Stomach (tissue), 9 donors: ENCODE measurements around the gene ZNF415. TPM values are rescaled to one million over a fixed set of nuclear protein-coding genes. Genes with fewer than 3 reads are reported as not detected.

Experiments used
- DNase-seq, 2 donors: peaks; one replicate each; pipeline versions ENCODE4 v3.0.0 to v3.0.0-alpha.2; 2013 to 2019
- H3K27ac ChIP-seq, 5 donors: fragments of 200-600 bp in 4 of 5; sonication (generic) in 4 of 5; one replicate each; pipeline ENCODE4 v1.5.1; 2013 to 2019; ENCODE audit warnings: mild to moderate bottlenecking in 1 of 5, moderate library complexity in 1 of 5
- H3K27me3 ChIP-seq, 3 donors: fragments of 200-600 bp; sonication (generic); one replicate each; pipeline ENCODE4 v1.5.1; 2017 to 2019; ENCODE audit warnings: mixed run types in 1 of 3
- H3K36me3 ChIP-seq, 4 donors: fragments of 200-600 bp; sonication (generic); 1 replicate in 3 of 4; 2 replicates in 1 of 4; pipeline ENCODE4 v1.5.1; 2016 to 2019
- H3K4me1 ChIP-seq, 4 donors: fragments of 200-600 bp; sonication (generic); one replicate each; pipeline ENCODE4 v1.5.1; 2016 to 2019
- H3K4me3 ChIP-seq, 4 donors: fragments of 200-600 bp; sonication (generic) in 3 of 4; one replicate each; pipeline ENCODE4 v1.5.1; 2016 to 2019; ENCODE audit warnings: mild to moderate bottlenecking in 1 of 4
- H3K9me3 ChIP-seq, 4 donors: fragments of 200-600 bp; sonication (generic); one replicate each; pipeline ENCODE4 v1.5.1; 2016 to 2019
- EP300 ChIP-seq: sonication (generic); formaldehyde crosslinking; IDR thresholded peaks from one replicate; pipeline ENCODE4 v1.6.1; 2017; ENCODE audit warnings: antibody characterized with exemption
- POLR2A ChIP-seq, 4 donors: fragments of 450-650 bp; IDR thresholded peaks; one replicate each; pipeline ENCODE4 v1.6.1; 2016; ENCODE audit warnings: antibody characterized with exemption in 4 of 4, control low read depth in 2 of 4, mild to moderate bottlenecking in 1 of 4, moderate library complexity in 1 of 4
- POLR2AphosphoS5 ChIP-seq, 3 donors: sonication (generic); formaldehyde crosslinking; IDR thresholded peaks; one replicate each; pipeline ENCODE4 v1.6.1; 2016; ENCODE audit warnings: antibody characterized with exemption in 3 of 3
- WGBS, 5 donors: extraction: QIAGEN DNeasy Blood & Tissue Kit in 3 of 5; methylation state at CpG; one replicate each; pipeline versions ENCODE4 v1.1.5 to v1.1.7; 2013 to 2018; 5-methylcytosine and 5-hydroxymethylcytosine counted together
- intact Hi-C: fragments of 100-400 bp; cut with DNase I; formaldehyde crosslinking; loops from one replicate; pipeline ENCODE4 v1.15.1; 2023; ENCODE audit warnings: low total_unique reads
- polyA plus RNA-seq, 3 donors: library from polyadenylated mRNA; stranded (reverse); fragments of 200-250 nt; gene quantifications; one replicate each; pipeline ENCODE4 v1.2.3, GENCODE V29; 2013
- total RNA-seq, 5 donors: library from RNA; depleted of rRNA; stranded (reverse); fragments of >200 nt; gene quantifications; one replicate each; pipeline versions ENCODE4 v1.1.0 to v1.2.3, GENCODE V29; 2014 to 2016
- TF ChIP-seq, protein P1 (sequence below), 7 experiments: fragments of 450-650 bp in 4 of 7; fragments of 200-600 bp in 3 of 7; sonication (generic) in 3 of 7; IDR thresholded peaks; one replicate each; pipeline ENCODE4 v1.5.1; 2016 to 2019; ENCODE audit warnings: antibody characterized with exemption in 7 of 7, control low read depth in 2 of 7, mild to moderate bottlenecking in 1 of 7
- donor health status: healthy with polysubstance abuse.
- donor health status: Bipolar disorder and iron deficiency.
- donor health status: healthy.

ZNF415 gene
- total and polyA plus RNA-seq, 8 donors: 0.29 to 281 (median 10.3) TPM

DNA sequence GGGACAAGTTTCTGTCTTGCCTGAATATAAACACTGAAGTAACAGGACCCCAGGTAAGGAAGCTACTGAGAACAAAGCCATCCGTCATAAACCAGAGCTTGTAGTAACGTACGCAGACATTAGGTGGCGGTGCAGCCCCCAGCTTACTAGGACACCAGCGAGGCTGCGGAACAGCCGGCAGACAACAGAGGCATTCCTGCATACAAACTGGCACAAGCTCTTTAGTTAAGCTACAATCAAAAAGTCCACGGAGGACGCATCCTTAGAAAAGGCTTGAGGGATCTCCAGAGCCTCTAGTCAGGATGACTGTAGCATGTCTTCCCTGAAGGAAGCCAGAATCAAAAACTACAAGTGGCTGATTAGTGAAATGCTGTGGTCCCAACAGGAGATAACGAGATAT is 55.7 kb downstream of the ZNF415 start:
- TF ChIP-seq, protein P1, sequence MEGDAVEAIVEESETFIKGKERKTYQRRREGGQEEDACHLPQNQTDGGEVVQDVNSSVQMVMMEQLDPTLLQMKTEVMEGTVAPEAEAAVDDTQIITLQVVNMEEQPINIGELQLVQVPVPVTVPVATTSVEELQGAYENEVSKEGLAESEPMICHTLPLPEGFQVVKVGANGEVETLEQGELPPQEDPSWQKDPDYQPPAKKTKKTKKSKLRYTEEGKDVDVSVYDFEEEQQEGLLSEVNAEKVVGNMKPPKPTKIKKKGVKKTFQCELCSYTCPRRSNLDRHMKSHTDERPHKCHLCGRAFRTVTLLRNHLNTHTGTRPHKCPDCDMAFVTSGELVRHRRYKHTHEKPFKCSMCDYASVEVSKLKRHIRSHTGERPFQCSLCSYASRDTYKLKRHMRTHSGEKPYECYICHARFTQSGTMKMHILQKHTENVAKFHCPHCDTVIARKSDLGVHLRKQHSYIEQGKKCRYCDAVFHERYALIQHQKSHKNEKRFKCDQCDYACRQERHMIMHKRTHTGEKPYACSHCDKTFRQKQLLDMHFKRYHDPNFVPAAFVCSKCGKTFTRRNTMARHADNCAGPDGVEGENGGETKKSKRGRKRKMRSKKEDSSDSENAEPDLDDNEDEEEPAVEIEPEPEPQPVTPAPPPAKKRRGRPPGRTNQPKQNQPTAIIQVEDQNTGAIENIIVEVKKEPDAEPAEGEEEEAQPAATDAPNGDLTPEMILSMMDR (IDR thresholded peaks at IDR 0.05): peak in 2 of 7 experiments; percentile 25 to 41
- TF ChIP-seq POLR2AphosphoS5 (IDR thresholded peaks at IDR 0.05) (no peak), EP300 (no peak), POLR2A (IDR thresholded peaks at IDR 0.05) (no peak)
- Histone ChIP-seq H3K27ac (no peak overlapping the region), H3K36me3 (peaks cover 34 to 93% (median 76%) of the 10 kb centered on the region in 4 donors), H3K9me3 (peaks cover 4 to 88% (median 47%) of the 10 kb centered on the region in 4 donors), H3K4me1 (no peaks in the 10 kb centered on the region), H3K27me3 (no peaks in the 10 kb centered on the region), H3K4me3 (no peak overlapping the region)
- peak in 1 of 2 donors; percentile 85 for DNase-seq
- 53 to 64% (median 60%) methylated on average over 10 of the region's 10 CpGs for WGBS, 5 donors
- intact Hi-C loops: no loop called here

DNA sequence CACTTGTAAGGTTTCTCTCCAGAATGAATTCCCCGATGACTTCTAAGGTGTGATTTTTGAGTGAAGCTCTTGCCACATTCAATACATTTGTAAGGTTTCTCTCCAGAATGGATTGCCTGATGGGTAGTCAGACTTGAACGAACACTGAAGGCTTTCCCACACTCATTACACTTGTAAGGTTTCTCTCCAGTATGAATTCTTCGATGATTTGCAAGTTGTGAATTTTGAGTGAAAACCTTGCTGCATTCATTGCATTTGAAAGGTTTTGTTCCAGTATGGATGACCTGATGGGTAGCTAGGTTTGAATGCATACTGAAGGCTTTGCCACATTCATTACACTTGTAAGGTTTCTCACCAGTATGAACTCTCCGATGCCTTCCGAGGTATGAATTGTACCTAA is 63.9 kb downstream of the ZNF415 start:
- Histone ChIP-seq H3K27ac (no peak overlapping the region), H3K27me3 (no peaks in the 10 kb centered on the region), H3K9me3 (peaks cover 54 to 100% (median 93%) of the 10 kb centered on the region in 4 donors), H3K36me3 (peaks cover 68 to 96% (median 77%) of the 10 kb centered on the region in 4 donors), H3K4me3 (no peak overlapping the region), H3K4me1 (no peaks in the 10 kb centered on the region)
- TF ChIP-seq, protein P1 (IDR thresholded peaks at IDR 0.05): no peak
- TF ChIP-seq POLR2A (IDR thresholded peaks at IDR 0.05) (no peak), EP300 (no peak), POLR2AphosphoS5 (IDR thresholded peaks at IDR 0.05) (no peak)
- 93 to 100% (median 98%) methylated on average over 5 of the region's 5 CpGs for WGBS, 5 donors
- DNase-seq: no peak
- intact Hi-C loops: no loop called here

DNA sequence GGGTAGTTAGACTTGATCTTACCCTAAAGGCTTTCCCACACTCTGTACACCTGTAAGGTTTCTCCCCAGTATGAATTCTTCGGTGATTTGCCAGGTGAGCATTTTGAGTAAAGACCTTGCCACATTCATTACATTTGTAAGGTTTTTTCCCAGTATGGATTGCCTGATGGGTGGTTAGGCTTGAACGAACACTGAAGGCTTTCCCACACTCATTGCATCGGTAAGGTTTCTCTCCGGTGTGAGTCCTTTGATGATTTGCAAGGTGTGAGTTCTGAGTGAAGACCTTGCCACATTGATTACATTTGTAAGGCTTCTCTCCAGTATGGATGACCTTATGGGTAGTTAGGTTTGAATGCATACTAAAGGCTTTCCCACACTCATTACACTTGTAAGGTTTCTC is 64.5 kb downstream of the ZNF415 start:
- Histone ChIP-seq H3K4me1 (no peaks in the 10 kb centered on the region), H3K9me3 (peaks cover 60 to 100% (median 93%) of the 10 kb centered on the region in 4 donors), H3K27me3 (no peaks in the 10 kb centered on the region), H3K27ac (no peak overlapping the region), H3K36me3 (peaks cover 61 to 90% (median 70%) of the 10 kb centered on the region in 4 donors), H3K4me3 (no peak overlapping the region)
- WGBS, 5 donors: 91 to 100% (median 98%) methylated on average over 4 of the region's 4 CpGs
- intact Hi-C loops: no loop called here
- DNase-seq: no peak
- TF ChIP-seq POLR2A (IDR thresholded peaks at IDR 0.05) (no peak), POLR2AphosphoS5 (IDR thresholded peaks at IDR 0.05) (no peak), EP300 (no peak)
- TF ChIP-seq, protein P1 (IDR thresholded peaks at IDR 0.05): no peak

DNA sequence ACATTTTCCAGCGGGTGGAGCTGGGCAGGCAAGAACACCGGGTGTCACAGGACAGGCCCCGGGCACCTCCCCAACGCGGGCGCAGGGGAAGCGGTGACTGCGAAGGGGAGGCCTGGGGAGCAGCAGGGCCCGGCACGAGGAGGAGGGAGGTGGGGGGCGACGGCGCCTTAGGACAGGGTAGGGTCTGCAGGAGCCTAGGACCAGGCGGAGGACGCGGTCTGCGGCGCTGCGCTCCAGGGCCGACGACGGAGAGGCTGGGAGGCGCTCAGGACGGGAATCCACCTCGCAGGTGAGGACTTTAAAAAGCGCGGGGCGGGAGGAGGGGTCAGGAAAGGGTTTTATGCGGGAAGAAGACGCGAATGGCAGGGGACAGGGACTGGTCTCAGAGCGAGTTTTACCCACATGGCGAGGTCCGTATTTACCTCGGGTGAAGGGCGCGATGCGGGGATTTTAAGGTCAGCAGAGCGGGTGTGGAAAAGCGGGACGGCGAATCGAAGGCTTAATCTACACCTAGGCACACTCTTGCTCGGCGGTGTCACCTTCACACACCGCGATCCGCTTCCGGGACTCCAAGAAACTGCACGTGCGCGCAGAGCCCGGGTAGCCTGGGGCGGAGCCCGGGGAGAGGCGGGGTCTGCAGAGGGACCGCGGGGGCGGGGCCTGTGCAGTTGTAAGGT is 74.7 kb downstream of the ZNF415 start:
- H3K36me3 ChIP-seq: no peaks in the 10 kb centered on the region
- WGBS, 5 donors: 4 to 11% (median 9%) methylated on average over 58 to 59 of the region's 59 CpGs
- peak overlapping the region in 2 of 4 donors; percentile 4 to 6 for H3K4me3 ChIP-seq
- H3K27ac ChIP-seq: no peak overlapping the region
- H3K4me1 ChIP-seq: peaks cover 0 to 10% (median 4%) of the 10 kb centered on the region in 4 donors
- H3K9me3 ChIP-seq: peaks cover 16 to 98% (median 86%) of the 10 kb centered on the region in 4 donors
- intact Hi-C loops: no loop called here
- DNase-seq: peak in 1 of 2 donors; percentile 75
- H3K27me3 ChIP-seq: peaks cover 7 to 27% (median 12%) of the 10 kb centered on the region in 3 donors
- TF ChIP-seq, protein P1 (IDR thresholded peaks at IDR 0.05): no peak
- TF ChIP-seq POLR2A (IDR thresholded peaks at IDR 0.05) (no peak), EP300 (no peak), POLR2AphosphoS5 (IDR thresholded peaks at IDR 0.05) (no peak)

Other genes starting within 250 kb of the ZNF415 start
- 10 to 100 TPM in 4 of 5 donors, not detected in 1; 23.5 to 94.6 (median 33.2) TPM for gene ZNF320, start 235.3 kb downstream of the ZNF415 start, total RNA-seq
- gene ZNF320, start 235.3 kb downstream of the ZNF415 start, polyA plus RNA-seq: 1 to 10 TPM in 2 of 3 donors, not detected in 1; 3.0 to 3.7 TPM
- gene ZNF888, start 209.5 kb downstream of the ZNF415 start, total RNA-seq: 10 to 100 TPM in 2 of 5 donors, 1 to 10 TPM in 2, under 1 TPM in 1; 0.29 to 13.4 (median 9.3) TPM
- 1 to 10 TPM; 2.6 to 5.7 (median 3.9) TPM for gene ZNF888, start 209.5 kb downstream of the ZNF415 start, polyA plus RNA-seq
- gene ZNF816, start 170.0 kb downstream of the ZNF415 start, total RNA-seq: 10 to 100 TPM in 4 of 5 donors, 1 to 10 TPM in 1; 2.9 to 41.4 (median 16.9) TPM
- 1 to 10 TPM; 3.2 to 4.0 (median 3.8) TPM for gene ZNF816, start 170.0 kb downstream of the ZNF415 start, polyA plus RNA-seq
- not detected for gene ERVV-1, start 119.0 kb downstream of the ZNF415 start, total RNA-seq
- gene ERVV-1, start 119.0 kb downstream of the ZNF415 start, polyA plus RNA-seq: not detected
- gene ERVV-2, start 88.2 kb downstream of the ZNF415 start, total RNA-seq: not detected
- not detected for gene ERVV-2, start 88.2 kb downstream of the ZNF415 start, polyA plus RNA-seq
- gene ZNF160, start 29.5 kb downstream of the ZNF415 start, total RNA-seq: 10 to 100 TPM; 28.1 to 96.0 (median 56.7) TPM
- 10 to 100 TPM in 1 of 3 donors, 1 to 10 TPM in 2; 7.3 to 13.5 (median 9.2) TPM for gene ZNF160, start 29.5 kb downstream of the ZNF415 start, polyA plus RNA-seq
- 10 to 100 TPM in 3 of 5 donors, 1 to 10 TPM in 2; 3.9 to 19.3 (median 12.5) TPM for gene ZNF347, start 26.1 kb upstream of the ZNF415 start, total RNA-seq
- gene ZNF347, start 26.1 kb upstream of the ZNF415 start, polyA plus RNA-seq: 1 to 10 TPM; 1.3 to 2.3 (median 1.4) TPM
- 1 to 10 TPM in 4 of 5 donors, under 1 TPM in 1; 0.72 to 9.5 (median 1.8) TPM for gene ZNF665, start 60.4 kb upstream of the ZNF415 start, total RNA-seq
- gene ZNF665, start 60.4 kb upstream of the ZNF415 start, polyA plus RNA-seq: 1 to 10 TPM; 1.2 to 2.9 (median 2.3) TPM
- 10 to 100 TPM in 1 of 5 donors, 1 to 10 TPM in 2, not detected in 2; 6.5 to 35.6 (median 9.8) TPM for gene ZNF677, start 122.0 kb upstream of the ZNF415 start, total RNA-seq
- 10 to 100 TPM in 1 of 3 donors, 1 to 10 TPM in 2; 6.2 to 11.2 (median 7.5) TPM for gene ZNF677, start 122.0 kb upstream of the ZNF415 start, polyA plus RNA-seq
- gene VN1R2, start 125.4 kb upstream of the ZNF415 start, total RNA-seq: not detected
- gene VN1R2, start 125.4 kb upstream of the ZNF415 start, polyA plus RNA-seq: not detected
- not detected for gene VN1R4, start 134.8 kb upstream of the ZNF415 start, total RNA-seq
- gene VN1R4, start 134.8 kb upstream of the ZNF415 start, polyA plus RNA-seq: not detected
- gene ZNF845, start 200.8 kb upstream of the ZNF415 start, total RNA-seq: 10 to 100 TPM in 3 of 5 donors, 1 to 10 TPM in 2; 1.2 to 28.6 (median 10.8) TPM
- 1 to 10 TPM; 1.6 to 2.6 (median 2.4) TPM for gene ZNF845, start 200.8 kb upstream of the ZNF415 start, polyA plus RNA-seq
- 10 to 100 TPM in 3 of 5 donors, 1 to 10 TPM in 2; 3.6 to 33.3 (median 10.4) TPM for gene ZNF525, start 232.8 kb upstream of the ZNF415 start, total RNA-seq
- 1 to 10 TPM; 2.9 to 5.8 (median 4.7) TPM for gene ZNF525, start 232.8 kb upstream of the ZNF415 start, polyA plus RNA-seq